ENCODE results near the gene PDZD4.

GRCh38 chrX:153845842-153846241 is 15.5 kb upstream of the PDZD4 start:
- TF ChIP-seq POLR2AphosphoS5 (IDR thresholded peaks at IDR 0.05; ENCODE audit: low read depth) (no peak), CTCF (conservative IDR thresholded peaks at IDR 0.05; ENCODE audit: low read depth in 2 of 2) (no peak), ETS1 (IDR thresholded peaks at IDR 0.05) (no peak), EZH2 (IDR thresholded peaks at IDR 0.05; ENCODE audit: low read depth, unreplicated experiment) (no peak)

Data from GM23338 (cell line).